PFSK-1 (cell line): ENCODE data around the gene TNS3.

Experiments used
- POLR2AphosphoS5 ChIP-seq: IDR thresholded peaks from 2 replicates; pipeline ENCODE4 v1.6.1; 2012; ENCODE audit warnings: low read depth, mild to moderate bottlenecking, control low read depth, low read length, moderate library complexity
- SIN3A ChIP-seq: IDR thresholded peaks from 2 replicates; pipeline ENCODE4 v1.6.1; 2012; ENCODE audit warnings: mild to moderate bottlenecking, low read length, moderate library complexity, borderline replicate concordance; ENCODE audit not compliant: insufficient read depth
- TAF1 ChIP-seq: IDR thresholded peaks from 2 replicates; pipeline ENCODE4 v1.6.1; 2012; ENCODE audit warnings: low read length, control low read depth, borderline replicate concordance; ENCODE audit not compliant: insufficient read depth

DNA sequence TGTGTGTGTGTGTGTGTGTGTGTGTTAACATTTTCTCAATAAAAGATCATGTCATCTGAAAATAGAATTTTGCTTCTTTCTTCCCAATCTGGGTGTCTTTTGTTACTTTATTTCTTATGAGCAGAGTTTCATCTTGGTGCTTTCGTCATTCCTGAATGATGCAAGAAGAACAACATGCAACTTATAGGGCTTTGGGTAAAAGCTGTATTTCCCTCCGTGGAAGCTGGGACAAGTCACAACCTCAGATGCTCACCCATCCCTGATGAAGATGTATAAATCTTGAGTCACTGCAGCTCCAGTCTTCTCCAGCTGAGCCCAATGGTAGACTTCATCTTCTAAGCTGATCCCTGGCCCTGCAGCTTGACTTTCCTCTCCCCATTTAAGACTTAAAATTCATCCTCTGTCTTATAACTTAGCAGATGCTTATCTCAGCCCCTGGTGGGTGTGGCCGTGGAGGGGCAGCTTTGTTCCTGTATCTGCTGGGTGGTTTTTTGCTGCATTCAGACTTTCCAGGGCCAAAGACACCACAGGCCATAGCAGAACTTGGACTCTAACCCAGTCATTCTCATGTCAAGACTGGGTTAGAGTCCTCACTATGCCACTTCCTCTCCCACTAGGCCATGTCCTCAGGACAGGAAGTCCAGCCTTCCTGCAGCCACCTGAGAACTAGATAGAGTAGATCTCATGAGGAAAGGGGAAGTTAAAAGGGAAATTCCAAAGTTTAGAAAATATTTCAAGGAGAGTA, 356.4 kb downstream of the TNS3 start:
- no peak for TF ChIP-seq POLR2AphosphoS5
- no peak for TF ChIP-seq SIN3A
- no peak for TF ChIP-seq TAF1
